Measurements from ENCODE around the gene PITPNC1.
A peak's percentile ranks its signal among the peaks of the same experiment; 100 is the strongest.
"Not testable (repeated sequence)": the region's sequence is repeated elsewhere in the genome, so short reads cannot be mapped to it uniquely, and the experiment has no call there.

Gene PITPNC1

GRCh38 chr17:67662712-67663111 lies 285.6 kb downstream of the PITPNC1 start:
- no peak for DNase-seq

DNA sequence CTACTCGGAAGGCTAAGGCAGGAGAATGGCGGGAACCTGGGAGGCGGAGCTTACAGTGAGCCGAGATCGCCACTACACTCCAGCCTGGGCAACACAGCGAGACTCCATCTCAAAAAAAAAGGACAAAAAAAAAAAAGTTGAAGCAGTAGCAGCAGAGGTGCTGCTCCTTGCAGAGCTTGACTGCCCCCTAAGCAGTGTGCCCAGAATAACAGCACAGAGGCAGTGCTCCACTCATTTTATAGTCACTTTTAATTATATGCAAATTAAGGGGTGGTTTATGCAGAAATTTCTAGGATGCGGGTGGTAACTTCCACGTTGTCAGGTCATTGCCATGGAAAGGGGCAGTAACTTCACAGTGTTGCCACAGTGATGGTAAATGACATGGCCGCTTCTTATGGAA lies 286.4 kb downstream of the PITPNC1 start:
- DNase-seq = no peak

DNA sequence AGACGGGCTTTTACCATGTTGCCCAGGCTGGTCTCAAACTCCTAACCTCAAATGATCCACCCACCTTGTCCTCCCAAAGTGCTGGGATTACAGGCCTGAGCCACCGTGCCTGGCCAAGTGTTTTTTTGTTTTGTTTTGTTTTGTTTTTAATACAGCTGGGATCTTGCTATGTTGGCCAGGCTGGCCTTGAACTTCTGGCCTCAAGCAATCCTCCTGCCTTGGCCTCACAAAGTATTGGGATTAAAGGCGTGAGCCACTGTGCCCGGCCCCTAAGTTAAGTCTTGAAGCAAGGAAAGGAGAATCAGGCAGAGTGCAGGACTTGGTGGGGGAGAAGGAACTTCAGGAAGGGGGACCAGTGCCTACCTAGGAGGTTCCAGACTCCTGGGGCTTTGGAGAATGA lies 288.9 kb downstream of the PITPNC1 start:
- DNase-seq = no peak

GRCh38 chr17:67666710-67667109 lies 289.6 kb downstream of the PITPNC1 start:
- DNase-seq = no peak

DNA sequence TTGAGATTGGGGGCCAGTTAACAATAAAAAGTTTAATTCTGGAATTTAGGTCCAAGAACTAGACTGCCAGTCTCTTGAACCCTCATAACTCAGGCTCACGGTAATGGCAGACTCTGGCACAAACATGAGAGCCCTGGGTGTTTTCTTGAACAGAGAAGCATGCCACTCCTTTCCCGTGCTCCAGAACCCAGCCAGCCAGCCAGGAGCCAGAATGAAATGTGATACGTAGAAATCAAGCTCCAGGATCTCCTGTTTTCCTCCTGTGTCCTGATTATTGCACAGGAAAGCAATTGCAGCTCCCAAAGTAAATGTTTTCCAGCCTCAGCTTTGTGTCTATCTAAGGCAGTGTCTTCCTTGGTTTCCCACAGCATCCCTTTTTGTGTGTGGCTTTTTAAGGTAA lies 294.4 kb downstream of the PITPNC1 start:
- DNase-seq = no peak

DNA sequence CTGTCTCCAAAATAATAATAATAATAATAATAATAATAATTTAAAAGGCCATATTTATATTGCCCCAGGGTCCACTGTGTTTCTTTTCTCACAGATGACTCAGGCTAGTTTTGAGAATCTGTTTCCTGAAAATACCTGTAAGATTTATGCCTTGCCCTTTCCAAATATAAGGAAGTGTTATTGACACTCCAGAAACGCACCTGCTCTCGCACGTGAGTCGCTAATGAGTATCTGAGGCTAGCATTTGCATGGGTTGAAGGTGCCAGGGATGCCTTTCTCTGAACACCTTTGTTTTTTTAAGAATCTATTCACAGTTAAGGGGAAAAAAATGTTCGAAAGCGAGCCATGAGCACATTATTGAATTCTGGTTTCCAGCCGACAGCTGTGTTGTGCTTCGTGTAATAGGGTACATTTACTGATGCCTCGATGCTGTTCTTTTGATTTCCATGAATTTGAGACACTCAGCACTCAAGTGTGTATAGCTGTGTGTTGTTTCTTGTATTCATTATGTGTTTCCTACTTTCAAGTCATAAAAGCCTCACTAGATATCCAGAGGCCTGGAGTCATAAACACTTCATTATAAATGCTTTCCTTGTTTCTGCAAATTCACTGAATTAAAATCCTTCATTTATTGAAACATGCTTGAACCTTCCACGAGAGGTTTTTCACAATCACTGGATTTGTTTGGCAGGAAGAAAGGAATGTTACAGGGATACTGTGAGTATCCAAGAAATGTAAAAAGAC lies 295.7 kb downstream of the PITPNC1 start:
- DNase-seq = no peak

- DNase-seq = no peak
Observed at GRCh38 chr17:67675481-67675880, 298.4 kb downstream of the PITPNC1 start.

DNA sequence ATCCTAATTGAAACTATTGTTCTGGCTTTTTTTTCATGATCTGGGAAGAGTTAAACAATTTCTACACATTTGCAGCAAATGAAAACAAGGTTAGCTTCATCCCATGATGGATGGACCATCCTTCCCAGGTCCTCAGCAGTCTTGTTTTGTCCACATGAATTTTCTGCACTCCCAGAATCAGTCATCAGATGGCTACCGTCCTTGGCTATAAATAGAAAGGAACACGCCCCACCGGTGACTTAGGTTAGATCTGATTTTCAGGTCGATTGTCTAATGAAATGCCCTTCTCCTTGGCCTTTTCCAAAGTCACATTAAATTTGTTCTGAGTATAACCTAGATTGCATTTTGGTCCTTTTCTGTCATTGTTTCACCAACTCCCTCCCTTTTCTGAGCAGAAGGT lies 299.2 kb downstream of the PITPNC1 start:
- DNase-seq = no peak

- no peak for DNase-seq
Observed at GRCh38 chr17:67678414-67678813, 301.3 kb downstream of the PITPNC1 start.

- no peak for DNase-seq
Observed at GRCh38 chr17:67679225-67679624, 302.1 kb downstream of the PITPNC1 start.

DNA sequence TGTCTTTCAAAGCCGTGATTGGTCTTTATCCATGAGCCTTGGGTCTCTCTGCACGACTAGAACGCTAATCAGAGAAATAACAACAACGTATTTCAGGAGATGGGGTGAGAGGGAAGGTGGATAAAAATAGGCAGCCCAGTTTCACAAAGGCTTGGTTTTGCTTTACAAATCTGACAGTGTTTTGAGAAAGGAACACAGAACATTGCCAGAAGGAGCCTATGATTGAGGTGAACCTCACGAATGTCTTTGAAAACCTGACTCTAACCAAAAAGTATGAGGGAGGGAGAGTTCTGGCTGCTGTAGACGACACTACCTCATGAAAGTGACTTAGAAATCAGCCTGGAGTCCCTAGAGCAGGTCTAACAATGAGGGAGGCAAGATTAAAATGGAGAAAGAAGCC lies 302.6 kb downstream of the PITPNC1 start:
- DNase-seq = no peak

GRCh38 chr17:67680445-67681224 lies 303.6 kb downstream of the PITPNC1 start:
- DNase-seq = no peak

DNA sequence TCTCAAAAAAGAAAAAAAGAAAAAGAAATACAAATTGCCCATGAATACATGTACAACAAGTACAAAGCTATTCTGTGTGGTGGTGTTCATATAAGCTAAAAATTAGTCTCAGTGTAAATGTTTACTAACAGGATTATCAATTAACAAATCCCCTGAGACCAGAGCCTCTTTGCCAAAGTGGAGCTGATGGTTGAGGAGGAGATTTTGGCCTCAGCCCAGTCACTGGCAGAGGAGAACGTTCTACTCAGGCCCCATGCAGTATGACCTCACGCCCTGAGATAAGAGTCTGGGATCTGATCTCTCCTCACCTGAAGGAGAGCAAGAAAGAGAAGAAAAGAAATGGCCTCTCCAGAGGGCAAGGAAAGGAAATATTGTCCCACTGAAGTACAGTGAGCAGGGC lies 305.1 kb downstream of the PITPNC1 start:
- no peak for DNase-seq

GRCh38 chr17:67685351-67685750 lies 308.3 kb downstream of the PITPNC1 start:
- DNase-seq = no peak

GRCh38 chr17:67686241-67686640 lies 309.2 kb downstream of the PITPNC1 start:
- DNase-seq = no peak

GRCh38 chr17:67687511-67687910 lies 310.4 kb downstream of the PITPNC1 start:
- DNase-seq = no peak

DNA sequence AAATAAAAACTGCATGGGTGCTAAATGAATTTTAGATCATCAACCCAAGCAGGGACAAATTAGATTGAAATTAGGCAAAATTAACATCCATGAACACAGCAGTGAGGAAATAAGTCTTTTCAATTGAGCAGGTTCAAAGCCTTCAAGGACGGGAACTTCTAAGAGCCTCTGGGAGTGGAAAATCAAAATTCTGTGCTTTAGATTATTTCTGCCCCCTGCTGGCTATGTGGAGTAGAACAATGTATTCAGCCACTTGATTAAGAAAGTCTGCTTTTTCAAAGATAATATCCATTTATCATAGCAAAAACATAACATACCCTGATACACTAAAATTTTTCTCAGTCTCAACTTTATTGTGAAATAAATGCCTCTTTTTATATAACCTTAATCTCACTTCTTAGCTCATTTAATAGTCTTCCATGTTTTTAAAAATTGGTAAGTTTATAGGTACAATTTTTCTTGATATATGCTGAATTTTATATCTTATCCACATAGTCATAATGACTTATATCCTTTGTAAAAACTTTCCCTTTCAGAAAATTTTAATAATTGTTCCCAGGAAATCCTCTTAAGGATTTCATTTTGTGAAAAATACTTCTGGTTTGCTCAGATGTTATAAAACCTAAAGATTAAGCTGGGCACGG lies 312.6 kb downstream of the PITPNC1 start:
- DNase-seq = peak in 1 of 2 experiments; percentile 71

GRCh38 chr17:67693811-67694210 lies 316.7 kb downstream of the PITPNC1 start:
- no peak for DNase-seq

- no peak for DNase-seq
Observed at GRCh38 chr17:67696347-67696746, 319.3 kb downstream of the PITPNC1 start.

DNA sequence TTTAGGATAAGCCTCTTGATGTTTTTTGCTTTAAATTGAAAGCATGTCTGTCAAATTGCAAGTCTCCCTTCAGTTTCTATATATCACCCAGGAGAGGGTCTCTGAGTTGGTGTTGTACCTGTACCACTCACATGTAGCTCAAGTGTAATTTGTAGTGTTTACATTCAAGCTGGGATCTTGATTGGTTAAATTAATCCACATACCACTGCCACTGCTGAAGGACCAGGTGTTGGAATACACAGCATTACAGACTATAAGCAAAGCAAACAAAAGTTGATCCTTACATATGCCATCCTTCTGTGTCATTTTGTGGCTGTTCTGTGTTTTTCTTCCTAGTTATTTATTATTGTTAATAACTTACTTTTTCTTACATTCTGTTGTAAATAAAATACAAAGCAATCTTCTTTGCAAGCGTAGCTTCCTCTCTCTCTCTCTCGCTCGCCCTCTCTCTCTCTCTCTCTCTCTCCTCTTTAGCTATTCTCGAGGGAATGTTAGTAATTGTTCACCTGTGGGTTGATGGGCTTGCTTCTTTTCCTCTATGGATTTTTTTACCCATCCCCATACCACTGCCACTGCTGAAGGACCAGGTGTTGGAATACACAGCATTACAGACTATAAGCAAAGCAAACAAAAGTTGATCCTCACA lies 319.9 kb downstream of the PITPNC1 start:
- DNase-seq = no peak

- no peak for DNase-seq
Observed at GRCh38 chr17:67700037-67700724, 323.1 kb downstream of the PITPNC1 start.

DNA sequence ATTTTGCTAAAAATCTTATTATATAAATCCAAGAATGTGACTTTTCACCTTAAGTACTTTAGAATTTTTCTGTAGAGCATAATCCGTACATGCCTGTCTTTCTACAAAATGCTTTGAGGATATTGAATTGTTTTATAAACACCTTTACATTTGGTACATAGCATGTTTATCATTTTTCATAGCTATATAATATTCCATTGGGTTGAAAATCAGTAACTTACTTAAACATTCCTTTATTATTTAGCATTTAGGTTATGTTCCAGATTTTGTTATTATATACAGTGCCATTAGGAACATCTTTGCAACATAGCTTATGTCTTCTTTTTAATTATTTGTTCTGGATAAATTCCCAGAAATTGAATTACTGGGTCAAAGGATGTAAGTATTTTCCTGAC lies 323.6 kb downstream of the PITPNC1 start:
- DNase-seq = no peak

GRCh38 chr17:67702861-67703260 lies 325.8 kb downstream of the PITPNC1 start:
- DNase-seq = not testable (repeated sequence)

Data from SW 1271 (cell line).